HG03159 (cell line): ENCODE results near the gene EEF1AKMT2.

ENCODE experiments used
- ATAC-seq: cut with Tn5 transposase; IDR thresholded peaks from one replicate; pipeline ENCODE4 v1.9.1; 2021; ENCODE audit warnings: mild to moderate bottlenecking, moderate library complexity; ENCODE audit not compliant: unreplicated experiment

Gene EEF1AKMT2

DNA sequence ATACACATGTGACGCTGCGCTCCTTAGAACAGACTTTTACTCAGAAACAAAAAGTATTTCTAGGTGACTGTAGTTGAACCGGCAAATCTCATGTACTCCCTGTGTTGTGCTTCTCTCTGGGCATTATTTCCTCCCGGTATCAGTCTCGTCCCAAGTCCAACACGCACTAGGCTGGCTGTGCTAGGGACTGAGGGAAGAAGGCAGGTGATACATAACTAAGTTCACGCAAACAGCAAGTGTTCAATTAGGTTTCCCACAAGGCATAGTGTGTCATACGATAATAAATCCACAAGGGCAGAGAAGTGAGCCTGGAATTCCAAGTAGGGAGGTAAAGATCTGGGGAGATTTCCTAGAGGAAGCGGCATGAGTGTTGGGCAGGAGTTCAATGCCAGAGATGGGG lies 67.9 kb downstream of the EEF1AKMT2 start:
- ATAC-seq: no peak

DNA sequence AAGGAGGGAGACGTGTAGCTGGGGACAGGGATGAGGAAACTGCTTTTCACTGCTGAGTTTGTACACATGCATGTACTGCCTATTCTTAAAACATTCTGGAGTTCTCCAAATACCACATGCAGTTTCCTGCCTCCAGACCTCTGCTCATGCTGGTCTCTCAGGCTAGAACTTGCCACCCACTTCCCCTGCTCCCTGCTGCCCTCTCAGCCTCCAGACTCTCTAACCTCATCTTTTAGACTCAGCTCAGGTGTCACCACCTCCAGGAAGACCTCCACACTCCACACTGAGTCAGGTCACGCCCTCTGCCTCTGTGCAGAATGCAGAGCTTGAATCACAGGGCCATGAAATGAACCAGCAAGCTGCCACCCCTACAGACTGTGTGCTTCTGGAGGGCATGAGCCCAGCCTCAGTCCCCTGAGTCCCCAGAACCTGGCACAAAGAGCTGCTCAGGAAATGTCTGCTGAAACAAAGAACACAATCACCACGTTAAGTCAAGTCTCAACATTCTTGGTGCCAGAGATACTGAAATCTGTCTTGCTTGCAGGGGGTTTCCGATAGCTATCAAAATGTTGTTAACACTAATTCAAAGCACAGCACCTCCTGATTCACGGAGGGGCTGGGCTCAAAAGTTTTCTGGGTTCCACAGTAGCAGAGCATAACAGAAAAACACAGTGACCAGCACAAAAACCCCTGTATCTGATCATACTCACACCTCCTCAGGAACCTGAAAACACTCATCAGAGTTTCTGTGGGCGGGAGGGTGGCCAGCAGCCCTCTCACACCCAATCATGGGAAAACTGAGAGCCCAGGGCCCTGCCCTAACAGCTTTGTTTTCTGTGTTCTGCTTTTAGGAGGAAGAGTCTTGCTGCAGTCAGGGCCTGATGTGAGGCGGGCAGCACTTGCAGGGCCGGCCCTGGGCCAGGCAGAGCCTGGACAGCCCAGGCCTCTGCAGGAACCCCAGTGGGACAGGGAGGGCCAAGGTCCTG lies 68.6 kb downstream of the EEF1AKMT2 start:
- ATAC-seq: peak; percentile 47

DNA sequence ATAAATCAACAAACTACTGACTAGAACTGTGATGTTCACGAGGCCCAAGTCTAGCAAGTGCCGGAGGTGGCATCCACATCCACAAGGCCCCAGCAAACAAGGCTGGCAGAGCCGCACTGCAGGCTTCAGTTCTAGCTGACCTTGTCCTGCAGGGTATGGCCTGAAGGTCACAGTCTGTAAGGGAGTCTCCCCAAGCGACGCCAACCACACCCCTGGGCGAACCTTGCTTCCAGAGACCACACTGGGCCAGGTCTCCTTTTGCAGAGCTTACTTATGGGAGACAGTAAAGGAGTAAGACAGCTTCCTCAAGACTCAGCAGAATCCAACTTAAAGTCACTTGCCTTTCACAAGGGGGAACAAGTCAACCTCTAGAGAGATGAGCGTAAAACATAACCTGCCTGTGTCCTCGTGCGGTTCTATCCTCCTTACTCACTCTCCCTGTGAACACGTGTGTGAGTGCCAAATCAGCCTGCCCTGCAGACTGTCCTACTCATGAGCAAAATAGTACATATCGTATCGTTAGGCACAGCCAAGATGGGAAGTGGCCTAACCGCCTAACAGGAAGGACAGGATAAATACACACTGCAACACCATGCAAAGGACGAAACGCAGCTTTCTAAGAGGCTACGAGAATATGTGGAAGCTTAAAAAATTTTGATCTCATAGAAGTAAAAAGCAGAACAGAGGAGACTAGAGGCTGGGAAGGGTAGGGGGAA lies 70.2 kb downstream of the EEF1AKMT2 start:
- no peak for ATAC-seq

DNA sequence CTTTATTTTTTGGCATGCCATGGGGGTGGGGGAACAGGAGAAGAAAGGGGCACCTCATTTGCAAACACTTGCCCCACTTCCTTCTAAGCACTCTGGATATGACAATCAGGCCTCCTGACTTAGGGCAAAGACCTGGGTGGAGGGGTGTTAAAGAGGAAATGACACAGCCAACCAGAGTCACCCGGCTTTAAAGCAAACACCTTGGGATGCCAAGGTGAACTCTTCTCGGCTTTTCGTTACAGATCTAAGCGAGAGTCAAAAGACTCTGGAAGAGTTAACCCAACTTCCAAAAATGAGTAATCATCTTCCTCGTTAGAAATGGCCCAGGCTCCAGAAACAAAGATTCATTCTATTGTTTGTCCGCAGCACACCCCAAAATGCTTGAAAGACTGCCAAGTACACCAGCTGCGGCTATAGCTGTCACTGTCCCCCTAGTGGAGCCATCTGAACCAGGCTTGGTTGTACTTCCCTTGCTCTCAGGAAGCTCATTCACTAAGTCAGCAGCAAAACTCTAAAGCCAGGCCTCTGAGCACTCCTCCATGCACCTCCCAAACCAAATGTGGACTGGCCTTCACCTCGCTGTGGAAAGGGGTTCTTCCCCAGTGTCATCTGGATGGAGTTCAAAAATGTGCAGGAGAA lies 72.4 kb downstream of the EEF1AKMT2 start:
- ATAC-seq: peak; percentile 44

DNA sequence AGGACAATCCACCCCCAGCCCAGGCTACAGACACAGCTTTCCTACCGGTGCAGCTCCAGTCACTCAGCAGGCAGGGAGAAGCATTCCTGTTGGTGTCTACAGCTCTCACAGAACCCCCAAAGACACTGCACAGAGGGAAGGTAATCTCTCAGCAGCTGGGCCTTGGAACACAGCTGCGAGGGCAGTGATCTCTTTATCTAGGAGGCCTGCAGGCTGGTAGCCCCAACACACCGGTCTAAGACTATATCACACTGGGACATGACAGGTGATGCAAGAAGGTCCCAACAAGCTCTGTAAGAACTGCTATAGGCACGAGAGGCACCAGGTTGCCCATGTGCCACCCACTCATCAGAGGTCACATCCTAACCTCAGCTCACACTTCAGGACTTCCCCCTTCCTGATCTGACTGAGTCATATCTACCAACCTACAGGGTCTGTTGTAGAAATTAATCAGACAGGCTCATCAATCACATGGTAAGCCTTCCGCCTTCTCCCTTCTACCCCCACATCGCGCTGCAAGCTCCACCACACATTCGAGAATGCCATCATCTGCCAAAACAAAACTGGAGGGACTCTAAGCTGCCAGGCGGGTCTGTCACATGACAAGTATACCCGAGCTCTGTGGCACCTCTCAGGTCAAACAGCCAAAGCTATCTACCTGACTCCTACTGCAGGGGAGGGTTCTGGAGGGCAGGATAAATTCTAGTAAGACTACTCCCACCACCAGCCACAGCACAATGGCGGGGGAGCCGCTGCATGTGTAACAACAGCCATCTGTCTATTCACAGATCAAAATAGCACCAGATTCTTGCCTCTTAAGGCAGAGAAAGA lies 73.6 kb downstream of the EEF1AKMT2 start:
- ATAC-seq: peak; percentile 63

DNA sequence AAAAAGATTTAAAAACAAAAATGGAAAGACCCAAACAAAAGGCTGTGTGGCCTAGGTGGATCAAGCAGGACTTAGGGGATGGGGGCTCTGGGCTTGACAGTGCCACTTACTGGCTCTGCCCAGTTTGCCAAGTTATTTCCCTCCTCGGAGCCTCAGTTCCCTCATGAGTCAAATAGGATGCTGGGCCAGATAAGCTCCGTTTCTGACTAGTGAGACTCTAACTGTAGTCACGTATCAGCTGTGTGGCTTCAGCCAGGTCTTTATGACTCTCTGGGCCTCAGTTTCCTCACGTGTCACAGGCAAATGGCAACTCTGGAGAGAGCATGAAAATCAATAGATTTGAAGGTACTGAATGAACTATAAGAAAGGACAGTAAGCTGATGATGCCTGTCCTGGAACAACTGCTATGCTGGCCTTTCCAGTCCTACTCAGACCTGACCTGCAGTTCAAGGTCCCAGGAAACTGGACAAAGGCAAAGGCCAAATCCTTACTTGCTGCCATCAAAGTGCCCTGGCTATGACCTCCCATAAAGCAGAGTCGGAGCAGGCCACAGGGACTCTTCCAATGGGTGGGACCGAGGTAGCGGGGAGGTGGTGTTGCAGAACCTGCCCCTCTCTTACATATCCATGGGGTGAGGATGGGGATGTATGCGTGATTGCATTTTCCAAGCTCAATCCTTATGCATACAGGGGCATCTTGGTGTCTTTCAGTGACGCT lies 74.5 kb downstream of the EEF1AKMT2 start:
- ATAC-seq: no peak

DNA sequence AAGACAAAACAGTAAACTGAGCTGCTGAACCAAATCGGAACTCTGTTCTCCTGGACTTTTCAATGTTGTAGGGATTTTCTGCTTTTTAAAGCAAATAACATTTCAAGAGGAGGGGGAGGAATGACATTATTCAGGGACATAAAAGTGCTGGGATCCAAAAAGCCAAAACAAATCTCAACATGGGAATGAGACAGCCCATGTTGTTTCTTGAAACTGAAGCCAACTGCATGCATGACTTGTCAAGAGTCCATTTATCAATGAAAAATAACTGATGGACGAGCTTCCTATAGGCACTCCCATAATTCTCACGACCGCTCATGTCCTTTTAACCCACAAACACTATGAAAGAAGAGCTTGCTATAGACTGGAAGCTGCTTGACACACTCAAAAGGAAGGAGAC lies 75.3 kb downstream of the EEF1AKMT2 start:
- no peak for ATAC-seq

DNA sequence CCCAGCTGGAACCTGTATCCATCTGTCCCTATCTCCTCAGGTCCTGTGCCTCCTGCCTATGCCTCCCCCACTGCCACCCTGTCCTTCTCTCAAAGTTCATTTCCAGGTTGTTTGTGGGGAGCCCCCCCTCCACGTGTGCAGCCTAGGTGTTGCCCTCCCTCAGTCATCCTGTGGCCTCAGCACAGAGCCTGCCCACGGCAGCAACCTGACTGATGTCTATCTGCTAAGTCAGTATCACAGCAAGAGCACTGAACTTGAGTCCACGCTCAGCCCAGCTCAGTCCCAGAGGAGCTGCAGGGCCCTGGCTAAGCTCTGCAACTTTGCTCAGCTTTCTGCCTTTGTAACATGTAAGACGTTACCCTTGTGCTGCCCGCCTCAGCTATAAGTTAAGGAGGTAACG lies 76.2 kb downstream of the EEF1AKMT2 start:
- no peak for ATAC-seq

DNA sequence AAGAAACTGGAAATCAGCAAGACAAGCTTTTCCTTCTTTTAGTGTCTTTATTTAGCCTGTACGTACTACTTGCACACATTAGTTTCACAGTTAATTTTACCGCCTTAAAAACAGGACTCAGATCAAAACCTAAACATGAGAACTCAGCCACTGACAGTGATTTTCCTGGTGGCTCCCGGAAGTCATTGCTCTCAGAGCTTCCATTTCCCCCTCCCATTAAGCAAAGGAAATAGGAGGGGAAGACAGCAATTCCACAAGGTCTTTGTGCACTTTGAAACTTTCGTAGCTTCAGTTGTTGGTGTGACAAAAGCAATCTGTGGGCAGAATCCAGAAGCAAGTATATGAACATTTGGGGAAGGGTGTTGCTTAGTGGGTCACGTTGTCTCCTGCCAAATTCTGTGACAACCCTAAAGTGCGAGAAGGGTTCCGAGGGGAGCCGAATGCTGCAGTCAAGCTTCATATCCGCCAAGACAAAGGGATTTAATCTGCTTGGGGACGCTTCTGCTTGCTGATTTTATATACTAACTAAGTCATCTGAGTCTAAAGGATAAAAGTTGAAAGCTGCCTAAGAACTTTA lies 77.9 kb downstream of the EEF1AKMT2 start:
- ATAC-seq: no peak

DNA sequence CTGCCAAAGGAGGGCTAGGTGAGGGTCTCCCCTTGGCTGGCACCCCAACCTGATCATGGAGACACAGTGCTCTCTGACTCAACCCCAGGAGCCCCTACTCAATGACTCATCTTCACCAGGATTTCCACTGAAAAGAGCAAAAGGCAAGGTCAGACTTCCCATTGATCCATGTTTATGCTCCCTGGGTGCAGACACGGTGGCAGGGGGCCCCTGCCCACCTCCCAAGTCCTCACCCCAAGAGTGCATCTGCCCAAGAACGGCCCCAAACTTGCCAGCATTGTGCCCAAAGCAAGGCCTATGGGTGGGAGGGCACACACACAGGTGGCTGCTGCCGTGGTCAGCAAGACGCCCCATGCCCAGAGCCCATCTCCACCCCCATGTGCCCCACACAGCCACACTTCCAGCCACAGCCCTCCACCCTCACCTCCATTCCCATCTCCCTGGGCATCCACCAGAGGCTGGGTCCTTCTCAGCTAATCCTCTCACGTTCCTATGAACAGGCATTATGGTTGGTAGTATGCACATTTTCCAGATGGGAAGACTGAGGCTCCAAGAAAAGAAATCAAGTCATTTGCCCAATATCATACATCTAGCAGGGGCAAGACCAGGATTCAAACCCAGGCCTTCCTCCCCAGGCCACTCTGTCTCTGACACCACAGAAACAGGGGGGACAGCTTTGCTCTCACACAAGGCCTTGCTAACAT lies 78.8 kb downstream of the EEF1AKMT2 start:
- ATAC-seq: no peak

DNA sequence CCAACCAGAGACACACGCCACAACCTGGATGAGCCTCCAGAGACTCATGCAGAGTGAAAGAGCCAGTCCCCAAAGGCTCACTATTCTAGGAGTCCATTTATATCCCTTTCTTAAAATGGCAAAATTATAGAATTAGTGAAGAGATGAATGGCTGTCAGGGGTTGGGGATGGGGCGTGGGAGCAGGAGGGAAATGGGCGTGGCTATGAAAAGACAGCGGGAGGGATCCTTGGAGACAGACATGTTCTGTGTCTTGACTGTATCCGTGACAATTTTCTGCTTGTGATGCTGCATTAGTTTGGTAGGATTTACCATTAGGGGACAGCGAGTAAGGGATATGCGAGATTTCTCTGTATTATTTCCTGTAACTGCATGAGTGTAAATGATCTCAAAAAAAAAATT lies 80.5 kb downstream of the EEF1AKMT2 start:
- ATAC-seq: no peak

DNA sequence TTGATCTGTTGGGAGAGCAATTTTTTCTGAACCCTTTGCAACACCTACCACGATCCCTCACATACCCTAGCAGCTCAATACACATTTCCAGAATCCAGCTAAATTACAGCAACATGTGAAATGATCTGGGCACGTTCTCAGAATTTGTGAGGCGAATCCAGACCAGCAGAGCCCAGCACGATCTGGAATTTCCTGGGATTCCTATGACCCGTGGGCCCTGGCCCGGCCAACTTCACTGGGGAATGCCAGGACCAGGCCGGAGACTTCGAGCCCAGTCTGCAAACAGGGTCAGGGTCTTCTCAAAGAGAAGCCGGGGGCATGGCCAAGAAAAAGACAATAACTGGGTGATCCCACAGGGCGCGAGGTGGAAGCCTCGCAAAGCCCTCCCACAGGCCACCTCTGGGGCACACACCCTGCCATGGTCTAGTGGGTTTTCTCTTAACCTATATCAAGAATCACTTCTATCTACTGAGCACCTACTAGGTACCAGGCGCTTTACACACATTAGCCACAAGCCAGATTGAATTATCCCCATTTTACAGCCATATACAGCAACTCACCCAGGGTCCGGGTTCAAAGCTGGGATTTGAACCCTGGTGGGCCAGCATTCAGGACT lies 81.3 kb downstream of the EEF1AKMT2 start:
- no peak for ATAC-seq

DNA sequence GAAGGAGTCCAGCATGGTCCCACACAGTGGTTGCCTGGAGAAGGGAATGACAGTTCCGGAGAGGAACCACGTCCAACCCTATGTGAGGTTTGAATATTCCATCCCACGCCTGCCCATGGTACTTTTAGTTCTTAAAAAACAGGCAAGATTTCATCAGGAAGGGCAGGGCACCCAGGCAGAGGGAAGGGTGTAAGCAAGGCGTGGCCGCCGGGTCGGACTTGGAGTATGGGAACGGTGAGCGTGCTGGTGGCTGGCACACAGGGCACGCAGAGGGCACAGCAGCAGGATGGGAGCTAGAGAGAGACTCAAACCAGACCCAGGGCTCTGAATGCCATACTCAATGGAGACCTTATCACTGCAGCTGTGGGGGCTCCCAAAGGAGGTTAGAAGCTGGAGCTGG lies 81.8 kb downstream of the EEF1AKMT2 start:
- no peak for ATAC-seq

DNA sequence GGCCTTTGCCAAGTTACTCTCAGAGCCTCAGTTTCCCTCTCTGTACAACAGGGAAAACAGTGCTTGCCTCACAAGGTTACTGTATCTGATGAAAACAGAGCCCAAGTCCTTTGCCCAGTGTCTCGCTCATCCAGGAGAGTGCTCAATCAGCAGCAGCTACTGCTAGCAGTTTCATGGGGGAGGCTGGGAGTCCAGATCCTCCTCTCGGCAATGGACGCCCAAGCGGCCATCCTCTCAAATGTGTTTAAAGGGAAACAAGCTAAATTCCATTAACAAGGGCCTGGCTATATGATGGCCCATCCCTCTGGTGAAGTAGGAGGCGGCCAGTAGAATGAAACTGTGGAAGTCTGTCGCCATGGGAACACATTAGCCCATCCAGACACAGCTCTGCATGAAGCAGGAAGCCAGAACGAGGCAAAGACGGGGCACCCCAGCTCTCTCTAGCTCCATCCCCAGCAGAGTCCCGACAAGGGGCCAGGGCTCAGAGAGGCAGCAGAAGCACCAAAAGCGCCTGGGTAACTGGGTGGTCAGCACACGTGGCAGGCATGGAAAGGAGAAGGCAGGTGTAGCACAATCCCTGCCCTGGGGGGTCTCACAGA lies 82.7 kb downstream of the EEF1AKMT2 start:
- no peak for ATAC-seq

DNA sequence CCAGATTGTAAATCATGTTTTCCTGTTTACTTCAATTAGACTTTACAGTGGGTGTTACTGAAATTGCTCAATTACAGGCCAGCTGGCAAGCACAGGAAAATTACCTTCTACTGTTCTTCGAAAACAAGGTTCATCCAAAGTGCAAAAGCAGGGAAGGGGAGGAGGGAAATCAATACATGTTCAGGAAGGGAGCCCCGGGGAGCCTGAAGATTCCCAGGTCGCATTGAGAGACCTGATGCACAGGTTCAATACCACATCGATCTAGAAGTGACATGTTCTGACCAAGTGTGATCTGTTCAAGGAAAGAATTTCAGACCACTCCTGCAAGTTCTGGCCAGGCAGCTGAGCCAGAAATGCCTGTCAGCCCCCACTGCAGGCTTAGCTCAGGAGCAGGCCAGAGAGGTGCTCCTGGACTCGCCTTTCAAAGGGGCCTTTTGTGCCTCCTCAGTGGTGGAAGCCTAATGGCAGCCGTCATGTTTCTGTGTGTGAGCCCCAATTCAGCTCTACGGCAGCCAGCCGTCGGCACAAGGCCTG lies 83.4 kb downstream of the EEF1AKMT2 start:
- no peak for ATAC-seq
